Measurements from ENCODE around the gene C6orf89.

DNA sequence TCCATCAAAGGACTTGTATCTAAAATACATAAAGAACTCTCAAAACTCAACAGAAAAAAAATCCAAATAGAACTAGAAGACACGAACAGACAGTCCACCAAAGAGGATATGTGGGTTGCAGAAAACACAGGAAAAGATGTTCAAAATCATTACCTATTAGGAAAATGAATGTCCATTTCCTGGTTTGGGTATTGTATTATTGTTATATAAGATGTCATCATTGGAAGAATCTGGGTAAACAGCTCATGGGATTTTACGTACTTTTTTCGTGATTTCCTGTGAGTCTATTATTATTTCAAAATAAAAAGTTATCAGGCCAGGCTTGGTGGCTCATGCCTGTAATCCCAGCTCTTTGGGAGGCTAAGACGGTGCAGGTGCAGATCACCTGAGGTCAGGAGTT, 59.5 kb downstream of the C6orf89 start:
- no peak for TF ChIP-seq POLR2A (IDR thresholded peaks at IDR 0.05; ENCODE audit: low read depth, low read length)
- no peak for TF ChIP-seq POLR2AphosphoS5 (IDR thresholded peaks at IDR 0.05; ENCODE audit: low read depth, low read length)
- TF ChIP-seq TAF1 (IDR thresholded peaks at IDR 0.05; ENCODE audit: low read depth, low read length) = no peak
- TF ChIP-seq SPI1 (IDR thresholded peaks at IDR 0.05; ENCODE audit: low read depth, low read length) = no peak
